ENCODE results near the gene PBLD.

- no peak for TF ChIP-seq CTCF (conservative IDR thresholded peaks at IDR 0.05)
- TF ChIP-seq EZH2 (IDR thresholded peaks at IDR 0.05; ENCODE audit: low read depth), result no peak
Measured at GRCh38 chr10:68371604-68372003, 38.9 kb upstream of the PBLD start.
